NCI-H2081 treated with DMSO at 0.1 percent for 48 hours (cell line): Measurements from ENCODE around the gene EGR4.

ENCODE experiments used
- DNase-seq: peaks from one replicate; lab custom pipeline; 2025; lab: John Stamatoyannopoulos, UW

EGR4 gene

DNA sequence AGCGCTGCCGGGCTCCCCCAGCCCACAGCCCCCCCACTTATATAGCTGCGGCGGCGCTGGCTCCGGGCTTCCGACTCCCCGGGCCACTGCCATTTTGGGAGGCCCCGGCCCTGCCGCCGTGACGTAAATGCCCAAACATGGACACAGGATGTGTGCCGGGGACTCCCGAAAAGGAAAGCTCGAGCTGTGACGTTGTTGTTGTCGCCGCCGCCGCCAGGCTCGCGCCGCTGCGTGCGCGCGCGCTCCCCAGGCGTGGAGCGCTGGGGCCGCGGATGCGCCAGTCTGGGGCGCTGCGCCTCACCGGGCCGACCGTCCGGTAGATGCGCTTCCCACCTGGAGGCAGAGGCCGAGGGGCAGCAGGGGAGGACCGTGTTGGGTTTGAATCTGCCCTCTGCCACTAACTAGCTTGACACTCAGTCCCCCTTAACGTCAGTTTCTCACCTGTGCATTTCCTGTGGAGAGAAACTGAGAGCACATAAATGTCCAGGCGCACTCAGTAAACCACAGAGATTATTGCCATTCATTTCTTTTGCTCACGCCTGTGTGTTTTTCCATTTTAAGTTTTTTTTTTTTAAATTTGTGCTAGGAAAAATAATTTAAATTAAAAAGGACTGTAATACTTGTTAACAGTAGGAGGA, at the start of gene EGR4:
Gene EGR4, minus strand, starts transcription at position 15 of the 638 bp plus-strand sequence. CDS start 231 bp downstream, outside the sequence.
- DNase-seq, result peak; percentile 59

DNA sequence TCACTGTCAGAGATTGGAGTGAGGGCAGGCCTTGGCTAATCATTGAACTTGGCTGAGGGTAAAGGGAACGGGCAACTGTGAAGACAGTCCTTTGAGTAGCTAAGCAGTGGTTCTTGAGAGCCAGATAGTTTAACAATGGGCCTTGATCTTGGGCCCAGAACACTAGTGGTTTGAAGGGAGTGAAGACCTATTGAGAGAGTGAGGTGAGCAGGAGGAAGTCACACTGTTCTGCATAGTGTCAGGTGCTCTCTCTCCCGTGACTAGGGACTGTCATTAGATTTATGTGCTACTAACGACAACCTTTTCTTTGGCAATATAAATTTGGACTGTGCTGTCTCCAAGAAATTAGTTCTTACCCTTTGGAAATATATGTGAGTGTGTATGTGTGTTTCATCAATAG, 47.7 kb upstream of the EGR4 start:
- DNase-seq, result no peak

GRCh38 chr2:73339201-73339600, 45.9 kb upstream of the EGR4 start:
- peak; percentile 90 for DNase-seq

DNA sequence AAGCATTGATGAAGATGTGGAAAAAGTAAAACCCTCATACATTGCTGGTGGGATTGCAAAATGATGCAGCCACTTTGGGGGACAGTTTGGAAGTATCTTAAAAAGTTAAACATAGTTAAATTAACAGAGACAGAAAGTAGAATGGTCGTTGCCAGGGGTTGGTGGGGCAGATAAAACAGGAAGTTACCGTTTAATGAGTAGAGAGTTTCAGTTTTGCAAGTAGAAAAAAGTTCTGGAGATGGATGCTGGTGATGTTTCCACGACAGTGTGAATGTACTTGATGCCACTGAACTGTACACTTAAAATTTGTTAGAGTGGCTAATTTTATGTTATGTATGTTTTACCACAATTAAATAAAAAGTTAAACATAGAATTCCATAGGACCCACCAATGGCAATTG, 44.5 kb upstream of the EGR4 start:
- DNase-seq, result no peak

GRCh38 chr2:73334620-73335019, 41.3 kb upstream of the EGR4 start:
- no peak for DNase-seq

DNA sequence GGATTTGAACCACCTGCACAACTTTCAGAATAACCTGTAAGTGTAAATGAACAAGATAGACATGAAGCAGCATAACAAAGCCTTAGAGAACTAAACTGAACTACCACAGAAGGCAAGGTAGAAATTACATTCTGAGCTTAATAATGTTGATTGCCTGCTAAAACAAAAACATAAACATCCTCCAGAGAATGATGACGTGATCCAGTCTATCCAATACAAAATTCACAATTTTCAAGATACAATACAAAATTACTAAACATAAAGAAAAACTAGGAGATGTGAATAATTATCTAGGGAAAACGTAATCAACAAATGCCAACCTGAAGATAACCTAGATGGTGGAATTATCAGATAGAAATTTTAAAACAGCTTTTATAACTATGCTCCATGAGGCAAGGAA, 40.7 kb upstream of the EGR4 start:
- no peak for DNase-seq

DNA sequence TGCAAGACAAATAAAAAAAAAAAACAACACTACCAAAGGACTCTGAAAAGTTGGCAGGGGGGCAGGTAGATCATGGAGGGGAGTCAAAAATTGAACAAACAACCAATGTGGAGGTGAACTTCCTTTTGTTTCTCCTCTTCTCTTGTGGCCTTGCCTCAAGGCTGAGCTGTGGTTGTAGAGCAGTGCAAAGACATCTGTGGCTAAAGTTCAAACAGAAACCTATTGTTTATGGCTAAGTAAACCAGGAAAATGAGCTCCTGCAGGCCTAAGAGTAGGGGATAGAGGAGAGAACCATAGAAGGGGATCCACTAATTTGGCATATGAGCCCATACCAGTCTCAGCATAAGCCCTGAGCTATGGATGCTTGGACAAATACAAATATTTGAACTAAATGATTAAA, 40.2 kb upstream of the EGR4 start:
- DNase-seq, result peak; percentile 85

GRCh38 chr2:73324126-73324725, 30.9 kb upstream of the EGR4 start:
- no peak for DNase-seq

DNA sequence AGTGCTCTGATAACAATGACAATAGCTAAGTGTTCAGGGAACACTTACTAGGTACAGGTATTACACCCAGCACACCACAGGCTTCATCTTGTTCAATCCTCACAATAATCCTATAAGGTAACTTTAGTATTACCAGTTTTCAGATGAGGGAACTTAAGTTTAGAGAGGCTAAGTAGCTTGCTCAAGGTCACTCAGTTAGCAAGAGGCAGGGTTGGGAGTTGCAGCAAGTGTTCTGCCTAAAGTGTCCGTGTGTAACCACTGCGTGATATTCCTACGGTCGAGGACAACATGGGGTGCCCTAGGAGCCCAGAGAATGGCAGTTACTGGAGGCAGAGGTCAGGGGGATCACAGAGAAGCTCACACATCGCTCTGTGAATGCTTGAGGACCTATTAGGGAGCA, 30.2 kb upstream of the EGR4 start:
- DNase-seq, result no peak

DNA sequence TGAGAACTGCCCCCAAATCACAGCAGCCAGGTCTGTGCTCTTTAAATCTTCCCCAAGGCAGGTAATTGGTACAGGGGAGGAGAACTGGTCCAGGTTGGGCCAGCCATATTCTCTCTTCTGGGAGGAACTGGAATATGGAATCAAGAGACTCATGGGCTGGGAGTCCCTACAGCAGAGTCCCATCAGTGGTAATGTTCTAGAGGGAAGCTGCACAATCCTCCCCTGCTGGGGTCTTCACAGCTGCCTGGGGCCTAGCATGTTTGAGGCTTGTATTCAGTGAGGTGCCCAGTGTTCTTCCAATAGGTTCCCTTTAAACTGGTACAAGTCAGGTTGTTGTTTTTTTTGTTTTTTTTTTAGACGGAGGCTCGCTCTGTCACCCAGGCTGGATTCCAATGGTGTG, 21.1 kb upstream of the EGR4 start:
- no peak for DNase-seq

GRCh38 chr2:73307720-73308119, 14.4 kb upstream of the EGR4 start:
- DNase-seq, result no peak

DNA sequence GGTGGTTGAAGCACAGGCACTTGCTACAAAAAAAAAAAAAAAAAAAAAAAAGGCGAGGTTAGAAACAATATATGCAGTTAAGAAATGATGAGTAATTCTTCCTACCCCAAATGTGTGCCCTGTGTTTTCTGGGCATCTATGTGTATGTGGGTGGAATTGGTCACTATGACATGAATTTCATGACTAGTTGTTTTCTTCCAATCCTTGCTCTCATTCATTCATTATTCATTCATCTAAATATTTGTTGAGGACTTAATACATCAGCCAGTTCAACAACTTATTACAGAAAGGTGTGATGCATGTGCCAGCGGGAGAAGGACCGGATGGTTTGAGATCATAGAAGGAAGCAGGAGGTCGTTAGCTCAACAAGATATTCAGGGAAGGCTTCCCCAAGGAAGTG, 8.3 kb upstream of the EGR4 start:
- no peak for DNase-seq

- DNase-seq, result no peak
Measured at GRCh38 chr2:73300926-73301325, 7.6 kb upstream of the EGR4 start.

GRCh38 chr2:73297586-73297985, 4.2 kb upstream of the EGR4 start:
- no peak for DNase-seq

- DNase-seq, result no peak
Measured at GRCh38 chr2:73297151-73297559, 3.8 kb upstream of the EGR4 start.

- DNase-seq, result no peak
Measured at GRCh38 chr2:73295751-73296400, 2.5 kb upstream of the EGR4 start.

- DNase-seq, result no peak
Measured at GRCh38 chr2:73294239-73294638, 891 bp upstream of the EGR4 start.

DNA sequence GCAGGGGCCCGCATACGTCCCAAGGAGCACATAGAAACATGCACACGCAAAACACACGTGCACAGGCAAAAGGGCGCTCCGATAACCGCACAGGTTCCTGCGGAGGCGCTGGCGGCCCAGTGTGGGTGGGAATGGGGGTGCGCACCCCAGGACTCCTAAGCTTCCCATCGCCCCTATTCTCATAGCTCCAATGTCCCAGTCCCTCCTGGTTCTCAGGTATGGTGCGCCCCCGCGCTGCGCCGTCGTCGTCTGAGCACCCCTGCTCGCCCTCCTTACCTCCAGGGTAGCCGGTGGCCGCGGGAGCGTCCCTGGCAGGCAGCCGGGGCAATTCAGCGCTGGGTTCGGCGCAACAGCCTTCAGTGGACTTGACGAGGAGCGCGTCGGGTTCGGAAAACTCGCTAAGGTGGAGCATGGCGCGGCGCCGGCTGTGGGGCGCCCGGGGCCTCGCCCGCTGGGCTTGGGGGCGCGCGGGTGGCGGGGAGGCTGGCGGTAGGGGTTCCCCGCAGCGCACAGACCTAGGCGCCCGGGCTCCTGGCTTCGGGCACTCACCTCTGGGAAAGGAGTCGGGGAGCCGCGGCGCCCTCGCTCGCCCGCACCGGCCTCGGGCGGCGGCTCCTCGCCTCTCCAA, 328 bp downstream of the EGR4 start:
- no peak for DNase-seq

- no peak for DNase-seq
Measured at GRCh38 chr2:73292316-73292905, 937 bp downstream of the EGR4 start.

- no peak for DNase-seq
Measured at GRCh38 chr2:73291461-73292315, 1.7 kb downstream of the EGR4 start.

- no peak for DNase-seq
Measured at GRCh38 chr2:73291093-73291460, 2.3 kb downstream of the EGR4 start.
